GM19025 (cell line): Measurements from ENCODE around the gene CCDC47.
"Not testable (repeated sequence)": the region's sequence is repeated elsewhere in the genome, so short reads cannot be mapped to it uniquely, and the experiment has no call there.

Source experiments
- ATAC-seq: cut with Tn5 transposase; IDR thresholded peaks from one replicate; pipeline ENCODE4 v1.9.1; 2021; ENCODE audit warnings: mild to moderate bottlenecking, low read depth, moderate library complexity; ENCODE audit not compliant: unreplicated experiment

CCDC47 gene

GRCh38 chr17:63773272-63774140 lies at the start of gene CCDC47:
Gene CCDC47 (minus strand): TSS chr17:63773597. CDS start chr17:63766175, 7,422 bp downstream.
- ATAC-seq: peak; percentile 84

- ATAC-seq: no peak
These were observed 49.1 kb upstream of the CCDC47 start for GRCh38 chr17:63822537-63822936.

- no peak for ATAC-seq
These were observed 48.4 kb upstream of the CCDC47 start for GRCh38 chr17:63821804-63822203.

- ATAC-seq: no peak
These were observed 47.7 kb upstream of the CCDC47 start for GRCh38 chr17:63820963-63821561.

GRCh38 chr17:63819585-63820537 lies 46.5 kb upstream of the CCDC47 start:
- ATAC-seq: no peak

GRCh38 chr17:63819131-63819530 lies 45.7 kb upstream of the CCDC47 start:
- ATAC-seq: no peak

- ATAC-seq: no peak
These were observed 44.5 kb upstream of the CCDC47 start for GRCh38 chr17:63817736-63818385.

- no peak for ATAC-seq
These were observed 43.3 kb upstream of the CCDC47 start for GRCh38 chr17:63816669-63817068.

- no peak for ATAC-seq
These were observed 42.7 kb upstream of the CCDC47 start for GRCh38 chr17:63816123-63816522.

- ATAC-seq: no peak
These were observed 36.6 kb upstream of the CCDC47 start for GRCh38 chr17:63809970-63810369.

GRCh38 chr17:63805591-63805990 lies 32.2 kb upstream of the CCDC47 start:
- ATAC-seq: no peak

GRCh38 chr17:63804328-63804727 lies 30.9 kb upstream of the CCDC47 start:
- ATAC-seq: no peak

- ATAC-seq: no peak
These were observed 27.4 kb upstream of the CCDC47 start for GRCh38 chr17:63800783-63801182.

- ATAC-seq: no peak
These were observed 25.2 kb upstream of the CCDC47 start for GRCh38 chr17:63798572-63799106.

- ATAC-seq: not testable (repeated sequence)
These were observed 23.0 kb upstream of the CCDC47 start for GRCh38 chr17:63796375-63796774.

- ATAC-seq: no peak
These were observed 18.8 kb upstream of the CCDC47 start for GRCh38 chr17:63792055-63792729.

GRCh38 chr17:63790057-63790456 lies 16.7 kb upstream of the CCDC47 start:
- no peak for ATAC-seq

- no peak for ATAC-seq
These were observed 13.7 kb upstream of the CCDC47 start for GRCh38 chr17:63786971-63787711.

GRCh38 chr17:63786117-63786516 lies 12.7 kb upstream of the CCDC47 start:
- no peak for ATAC-seq
